Parathyroid adenoma (tissue), 2 donors: ENCODE results near the gene TGFBR3.

Experiments
- H2AFZ ChIP-seq: fragments of 300-600 bp; sonication (generic); one replicate; pipeline ENCODE4 v1.7.0; 2017; ENCODE audit warnings: antibody characterized with exemption, mild to moderate bottlenecking
- H3K27ac ChIP-seq: fragments of 300-600 bp; sonication (generic); one replicate; pipeline ENCODE4 v1.7.0; 2017
- H3K27me3 ChIP-seq: fragments of 300-600 bp; sonication (generic); one replicate; pipeline ENCODE4 v1.7.0; 2017; ENCODE audit warnings: low read length; ENCODE audit not compliant: control insufficient read depth, insufficient read depth
- H3K36me3 ChIP-seq: fragments of 300-600 bp; sonication (generic); one replicate; pipeline ENCODE4 v1.7.0; 2017; ENCODE audit warnings: low read length; ENCODE audit not compliant: control insufficient read depth, insufficient read depth
- H3K4me1 ChIP-seq: fragments of 300-600 bp; sonication (generic); one replicate; pipeline ENCODE4 v1.7.0; 2017; ENCODE audit warnings: control low read depth
- H3K4me2 ChIP-seq: fragments of 300-600 bp; sonication (generic); one replicate; pipeline ENCODE4 v1.7.0; 2017; ENCODE audit warnings: low read length
- H3K4me3 ChIP-seq: fragments of 300-600 bp; sonication (generic); one replicate; pipeline ENCODE4 v1.7.0; 2017; ENCODE audit warnings: low read depth, low read length
- H3K79me2 ChIP-seq: fragments of 300-600 bp; sonication (generic); one replicate; pipeline ENCODE4 v1.7.0; 2017; ENCODE audit warnings: control low read depth
- H3K9ac ChIP-seq: fragments of 300-600 bp; sonication (generic); one replicate; pipeline ENCODE4 v1.7.0; 2017; ENCODE audit warnings: mild to moderate bottlenecking
- H3K9me3 ChIP-seq: fragments of 300-600 bp; sonication (generic); one replicate; pipeline ENCODE4 v1.7.0; 2017; ENCODE audit warnings: low read length; ENCODE audit not compliant: control insufficient read depth
- CTCF ChIP-seq: fragments of 300-600 bp; sonication (generic); IDR thresholded peaks from one replicate; pipeline ENCODE4 v1.7.0; 2017; ENCODE audit warnings: antibody characterized with exemption, mild to moderate bottlenecking
- donor health status: primary hyperparathyroidism.

Gene TGFBR3

GRCh38 chr1:91768786-91769725 is 116.9 kb downstream of the TGFBR3 start:
- no peak overlapping the region for H3K27ac ChIP-seq
- no peaks in the 10 kb centered on the region for H3K4me1 ChIP-seq

DNA sequence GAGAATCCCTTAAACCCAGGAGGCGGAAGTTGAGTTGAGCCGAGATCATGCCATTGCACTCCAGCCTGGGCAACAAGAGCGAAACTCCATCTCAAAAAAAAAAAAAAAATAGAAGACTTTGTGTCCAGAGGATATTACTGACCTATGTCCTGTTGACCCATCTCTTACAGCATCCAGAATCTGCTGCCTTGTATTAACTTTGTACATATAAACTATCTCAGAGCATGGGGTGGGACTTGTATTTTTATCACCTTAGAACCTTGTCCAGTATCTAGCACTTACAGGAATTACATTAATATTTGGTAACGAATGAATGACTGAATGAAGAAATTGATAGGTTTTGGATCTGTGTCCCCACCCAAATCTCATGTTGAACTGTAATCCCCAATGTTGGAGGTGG is 117.8 kb downstream of the TGFBR3 start:
- TF ChIP-seq CTCF, result no peak
- Histone ChIP-seq H3K27me3 (no peaks in the 10 kb centered on the region), H3K4me2 (no peak overlapping the region), H3K9ac (no peak overlapping the region), H3K4me1 (no peaks in the 10 kb centered on the region), H2AFZ (no peak overlapping the region), H3K4me3 (no peak overlapping the region), H3K36me3 (no peaks in the 10 kb centered on the region), H3K79me2 (no peaks in the 10 kb centered on the region), H3K9me3 (no peaks in the 10 kb centered on the region), H3K27ac (no peak overlapping the region)

More at GRCh38 chr1:91768786-91769725, 116.9 kb downstream of the TGFBR3 start:
- Histone ChIP-seq H3K4me2 (no peak overlapping the region), H3K79me2 (no peaks in the 10 kb centered on the region), H3K27me3 (no peaks in the 10 kb centered on the region), H3K4me3 (no peak overlapping the region), H2AFZ (no peak overlapping the region), H3K9ac (no peak overlapping the region), H3K9me3 (no peaks in the 10 kb centered on the region), H3K36me3 (no peaks in the 10 kb centered on the region)
- TF ChIP-seq CTCF, result no peak

DNA sequence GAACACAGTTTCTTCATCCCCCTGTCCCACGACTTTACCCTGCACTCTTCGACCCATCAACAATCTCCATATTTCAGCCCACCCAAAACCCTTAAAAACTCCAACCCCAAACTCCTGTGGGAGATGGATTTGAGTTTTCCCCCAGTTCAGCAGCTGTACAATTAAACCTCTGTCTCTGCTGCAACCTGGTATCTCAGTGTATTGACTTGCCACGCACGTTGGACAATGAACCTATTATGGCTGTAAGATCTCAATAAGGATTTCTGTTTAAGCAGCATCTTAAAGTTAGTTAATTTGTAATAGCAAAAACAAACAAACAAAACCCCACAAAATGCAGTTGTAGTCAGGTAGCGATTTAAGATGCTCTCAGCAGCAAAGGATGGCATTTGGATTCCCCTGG is 119.1 kb downstream of the TGFBR3 start:
- H3K4me3 ChIP-seq, result no peak overlapping the region
- no peaks in the 10 kb centered on the region for H3K27me3 ChIP-seq
- H3K9ac ChIP-seq, result no peak overlapping the region
- H3K4me2 ChIP-seq, result no peak overlapping the region
- H3K9me3 ChIP-seq, result no peaks in the 10 kb centered on the region
- TF ChIP-seq CTCF, result no peak
- no peak overlapping the region for H3K27ac ChIP-seq
- H2AFZ ChIP-seq, result no peak overlapping the region
- no peaks in the 10 kb centered on the region for H3K36me3 ChIP-seq
- H3K79me2 ChIP-seq, result no peaks in the 10 kb centered on the region
- no peaks in the 10 kb centered on the region for H3K4me1 ChIP-seq

DNA sequence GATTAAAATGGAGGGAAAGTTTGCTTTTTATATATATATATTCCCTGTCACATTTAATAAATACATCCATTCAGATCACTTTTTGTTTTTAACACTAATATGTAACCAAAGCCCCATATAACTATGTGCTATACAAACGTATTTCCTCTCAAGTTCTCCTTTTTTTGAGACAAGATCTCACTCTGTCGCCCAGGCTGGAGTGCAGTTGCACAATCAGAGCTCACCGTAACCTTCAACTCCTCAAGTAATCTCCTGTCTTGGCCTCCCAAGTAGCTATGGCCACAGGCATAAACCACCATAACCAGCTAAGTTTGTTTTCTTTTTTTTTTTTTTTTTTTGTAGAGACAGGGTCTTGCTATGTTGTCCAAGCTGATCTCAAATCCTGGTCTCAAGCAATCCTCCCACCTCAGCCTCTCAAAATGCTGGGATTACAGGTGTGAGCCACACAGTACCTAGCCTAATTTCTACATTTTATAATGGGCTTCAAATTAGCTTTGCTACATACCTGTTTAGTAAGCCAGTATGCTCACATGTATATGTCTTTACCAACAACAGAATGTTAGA is 120.0 kb downstream of the TGFBR3 start:
- no peaks in the 10 kb centered on the region for H3K79me2 ChIP-seq
- no peak overlapping the region for H2AFZ ChIP-seq
- H3K4me3 ChIP-seq, result no peak overlapping the region
- no peak overlapping the region for H3K4me2 ChIP-seq
- H3K4me1 ChIP-seq, result no peaks in the 10 kb centered on the region
- H3K9me3 ChIP-seq, result no peaks in the 10 kb centered on the region
- H3K27ac ChIP-seq, result no peak overlapping the region
- no peak for TF ChIP-seq CTCF
- no peak overlapping the region for H3K9ac ChIP-seq
- H3K36me3 ChIP-seq, result no peaks in the 10 kb centered on the region
- no peaks in the 10 kb centered on the region for H3K27me3 ChIP-seq
